HG03196 (cell line): ENCODE results near the gene LCE4A.
"Not testable (repeated sequence)": the region's sequence is repeated elsewhere in the genome, so short reads cannot be mapped to it uniquely, and the experiment has no call there.

Source experiments
- ATAC-seq: cut with Tn5 transposase; IDR thresholded peaks from one replicate; pipeline ENCODE4 v1.9.1; 2021; ENCODE audit not compliant: unreplicated experiment

Gene LCE4A

GRCh38 chr1:152707860-152708259 lies at the start of gene LCE4A:
TSS of gene LCE4A (plus strand) at chr1:152708160. CDS start at chr1:152709076, 916 bp downstream.
- ATAC-seq = no peak

GRCh38 chr1:152658649-152659048 lies 49.3 kb upstream of the LCE4A start:
- ATAC-seq = no peak

GRCh38 chr1:152663098-152663497 lies 44.9 kb upstream of the LCE4A start, which contains the start of gene LCE2D:
TSS of gene LCE2D (plus strand) at chr1:152663380. CDS start at chr1:152664106, 726 bp downstream.
- no peak for ATAC-seq

GRCh38 chr1:152666171-152666570 lies 41.8 kb upstream of the LCE4A start:
- ATAC-seq = not testable (repeated sequence)

- no peak for ATAC-seq
These were observed 40.3 kb upstream of the LCE4A start for GRCh38 chr1:152667648-152668047.

- ATAC-seq = no peak
These were observed 34.9 kb upstream of the LCE4A start for GRCh38 chr1:152673016-152673415.

GRCh38 chr1:152674983-152675382 lies 33.0 kb upstream of the LCE4A start, which contains the start of gene LCE2C:
TSS of gene LCE2C (plus strand) at chr1:152675279. CDS start at chr1:152676016, 737 bp downstream.
- not testable (repeated sequence) for ATAC-seq

- no peak for ATAC-seq
These were observed 28.5 kb upstream of the LCE4A start for GRCh38 chr1:152679459-152679858.

GRCh38 chr1:152681616-152682015 lies 26.3 kb upstream of the LCE4A start:
- no peak for ATAC-seq

GRCh38 chr1:152683846-152684245 lies 24.1 kb upstream of the LCE4A start:
- no peak for ATAC-seq

- ATAC-seq = not testable (repeated sequence)
These were observed 22.1 kb upstream of the LCE4A start, which contains the start of gene LCE2B for GRCh38 chr1:152685823-152686222. TSS of gene LCE2B (plus strand) at chr1:152686123. CDS start at chr1:152686844, 721 bp downstream.

GRCh38 chr1:152697701-152698600 lies 10.0 kb upstream of the LCE4A start, which contains the start of gene LCE2A:
TSS of gene LCE2A (plus strand) at chr1:152698345. CDS start at chr1:152698902, 557 bp downstream.
- no peak for ATAC-seq

GRCh38 chr1:152699746-152700145 lies 8.2 kb upstream of the LCE4A start:
- ATAC-seq = no peak

GRCh38 chr1:152718238-152718637 lies 10.3 kb downstream of the LCE4A start:
- no peak for ATAC-seq

- no peak for ATAC-seq
These were observed 17.3 kb downstream of the LCE4A start for GRCh38 chr1:152725261-152725660.

- ATAC-seq = no peak
These were observed 21.0 kb downstream of the LCE4A start for GRCh38 chr1:152728986-152729385.

- no peak for ATAC-seq
These were observed 27.7 kb downstream of the LCE4A start for GRCh38 chr1:152735648-152736047.

- ATAC-seq = no peak
These were observed 30.0 kb downstream of the LCE4A start for GRCh38 chr1:152737997-152738396.

- no peak for ATAC-seq
These were observed 31.9 kb downstream of the LCE4A start for GRCh38 chr1:152739841-152740240.

- no peak for ATAC-seq
These were observed 33.7 kb downstream of the LCE4A start for GRCh38 chr1:152741656-152742055.

GRCh38 chr1:152743371-152744145 lies 35.6 kb downstream of the LCE4A start:
- no peak for ATAC-seq
